HCT116 (cell line): ENCODE measurements around the gene PRKACA. TPM values are rescaled to one million over a fixed set of nuclear protein-coding genes. Genes with fewer than 3 reads are reported as not detected.

Experiments used
- ATAC-seq: fragments of 200-7000 bp; cut with Tn5 transposase; 2 replicates; pipeline ENCODE4 v1.9.1; 2020; ENCODE audit warnings: mild to moderate bottlenecking, moderate library complexity
- BruUV-seq: library from RNA; stranded (reverse); fragments of 400-500 nt; replicated peaks from 2 replicates; lab custom pipeline; 2021; lab: Mats Ljungman, UMichigan
- CTCF ChIA-PET: fragments of 300-600 bp; sonication (Branson Sonifier 250); formaldehyde crosslinking; loops from one replicate; lab custom pipeline; 2021; ENCODE audit warnings: antibody characterized with exemption; lab: Charles Lee
- POLR2A ChIA-PET: fragments of 300-600, 350-600 bp; sonication (Branson Sonifier 250); formaldehyde crosslinking; loops from one replicate; lab custom pipeline; 2021; ENCODE audit warnings: antibody characterized with exemption; lab: Charles Lee
- RAD21 ChIA-PET, 2 experiments: fragments of 300-600 bp; sonication (Branson Sonifier 250); formaldehyde crosslinking; loops; one replicate each; lab custom pipeline; 2023; ENCODE audit warnings: low total read pairs in 2 of 2; ENCODE audit not compliant: uncharacterized antibody in 2 of 2, unreplicated experiment in 2 of 2, low non-redundant PET in 1 of 2; lab: Charles Lee
- DNase-seq: peaks from one replicate; pipeline ENCODE4 v3.0.0-alpha.2; 2010; ENCODE audit warnings: low read depth, low spot score
- H2AFZ ChIP-seq: fragments of 200-600 bp; shearing (Covaris generic), sonication (generic); 2 replicates; pipeline ENCODE4 v1.6.1; 2017; ENCODE audit warnings: low read depth, mixed run types, mixed read lengths, antibody characterized with exemption, low read length; ENCODE audit not compliant: poor library complexity, severe bottlenecking
- H3K27ac ChIP-seq: 2 replicates; pipeline ENCODE4 v1.5.1; 2012; ENCODE audit warnings: low read depth, low read length
- H3K27me3 ChIP-seq: fragments of 200-600 bp; sonication (generic); 2 replicates; pipeline ENCODE4 v1.6.1; 2016; ENCODE audit warnings: mixed run types, low read length, mixed read lengths; ENCODE audit not compliant: insufficient read depth
- H3K36me3 ChIP-seq, 2 experiments: fragments of 200-500 bp in 1 of 2; fragments of 200-600 bp in 1 of 2; sonication (Bioruptor generic) in 1 of 2; sonication (generic) in 1 of 2; 2 replicates each; pipeline versions ENCODE4 v1.5.1 to v1.6.1; 2014 to 2016; ENCODE audit warnings: low read length in 2 of 2, inconsistent platforms in 1 of 2, mixed read lengths in 1 of 2, mixed run types in 1 of 2; ENCODE audit not compliant: insufficient read depth in 2 of 2, control insufficient read depth in 1 of 2
- H3K4me1 ChIP-seq, 2 experiments: fragments of 200-600 bp in 1 of 2; sonication (generic) in 1 of 2; 2 replicates each; pipeline versions ENCODE4 v1.5.1 to v1.6.1; 2012 to 2017; ENCODE audit warnings: low read length in 2 of 2, inconsistent platforms in 1 of 2, mild to moderate bottlenecking in 1 of 2, mixed read lengths in 1 of 2, mixed run types in 1 of 2, moderate library complexity in 1 of 2; ENCODE audit not compliant: insufficient read depth in 2 of 2, control insufficient read depth in 1 of 2
- H3K4me2 ChIP-seq: fragments of 200-600 bp; sonication (generic); 2 replicates; pipeline ENCODE4 v1.6.1; 2017; ENCODE audit warnings: mixed run types, low read length, mixed read lengths
- H3K4me3 ChIP-seq, 2 experiments: fragments of 200-600 bp in 1 of 2; sonication (generic) in 1 of 2; replicated peaks in 1 of 2; 2 replicates each; pipeline ENCODE4 v1.5.1; 2011 to 2016; ENCODE audit warnings: low read length in 2 of 2, control low read depth in 1 of 2, low read depth in 1 of 2, mild to moderate bottlenecking in 1 of 2, mixed read lengths in 1 of 2, mixed run types in 1 of 2
- H3K79me2 ChIP-seq: fragments of 200-600 bp; sonication (generic); 2 replicates; pipeline ENCODE4 v1.6.1; 2017; ENCODE audit warnings: mild to moderate bottlenecking, mixed run types, low read length, moderate library complexity, mixed read lengths; ENCODE audit not compliant: insufficient read depth
- H3K9ac ChIP-seq: fragments of 200-600 bp; sonication (generic); 2 replicates; pipeline ENCODE4 v1.6.1; 2016; ENCODE audit warnings: low read length, mixed read lengths
- H3K9me2 ChIP-seq: fragments of 200-600 bp; sonication (generic), shearing (Covaris generic); 2 replicates; pipeline ENCODE4 v1.6.1; 2017; ENCODE audit warnings: mixed run types, mild to moderate bottlenecking, moderate library complexity; ENCODE audit not compliant: insufficient read depth
- H3K9me3 ChIP-seq, 2 experiments: fragments of 200-500 bp in 1 of 2; fragments of 200-600 bp in 1 of 2; sonication (Bioruptor generic) in 1 of 2; sonication (generic) in 1 of 2; 2 replicates each; pipeline ENCODE4 v1.6.1; 2014 to 2017; ENCODE audit warnings: low read length in 2 of 2, mixed read lengths in 2 of 2, inconsistent platforms in 1 of 2, low read depth in 1 of 2, mild to moderate bottlenecking in 1 of 2, mixed run types in 1 of 2, moderate library complexity in 1 of 2; ENCODE audit not compliant: control insufficient read depth in 1 of 2, insufficient read depth in 1 of 2
- H4K20me1 ChIP-seq: fragments of 200-600 bp; sonication (generic), shearing (Covaris generic); 2 replicates; pipeline ENCODE4 v1.6.1; 2017; ENCODE audit warnings: mixed run types, mild to moderate bottlenecking, moderate library complexity; ENCODE audit not compliant: insufficient read depth
- CBX3 ChIP-seq: IDR thresholded peaks from 2 replicates; pipeline ENCODE4 v1.6.1; 2012; ENCODE audit warnings: low read depth
- EGR1 ChIP-seq: IDR thresholded peaks from 2 replicates; pipeline ENCODE4 v1.6.1; 2012; ENCODE audit warnings: low read depth
- RAD21 ChIP-seq: IDR thresholded peaks from 2 replicates; pipeline ENCODE4 v1.6.1; 2012; ENCODE audit warnings: low read depth, mild to moderate bottlenecking
- SP1 ChIP-seq: IDR thresholded peaks from 2 replicates; pipeline ENCODE4 v1.6.1; 2012; ENCODE audit warnings: low read depth
- intact Hi-C: fragments of 100-400 bp; cut with micrococcal nuclease; formaldehyde crosslinking; loops from 2 replicates; pipeline ENCODE4 v1.10.0; 2022
- total RNA-seq: library from RNA; stranded (reverse); gene quantifications from one replicate; pipeline ENCODE4 v1.2.1, GENCODE V29; 2021; ENCODE audit not compliant: unreplicated experiment
- TF ChIP-seq, protein P1 (sequence below): IDR thresholded peaks from 2 replicates; pipeline ENCODE4 v1.6.1; 2012
- TF ChIP-seq, protein P2 (sequence below): IDR thresholded peaks from 2 replicates; pipeline ENCODE4 v1.6.1; 2012; ENCODE audit warnings: low read depth
- TF ChIP-seq, protein P3 (sequence below): IDR thresholded peaks from 2 replicates; pipeline ENCODE4 v1.6.1; 2012

Gene PRKACA
- total RNA-seq, 1 experiment from 2014 or later, result 95.7 TPM

DNA sequence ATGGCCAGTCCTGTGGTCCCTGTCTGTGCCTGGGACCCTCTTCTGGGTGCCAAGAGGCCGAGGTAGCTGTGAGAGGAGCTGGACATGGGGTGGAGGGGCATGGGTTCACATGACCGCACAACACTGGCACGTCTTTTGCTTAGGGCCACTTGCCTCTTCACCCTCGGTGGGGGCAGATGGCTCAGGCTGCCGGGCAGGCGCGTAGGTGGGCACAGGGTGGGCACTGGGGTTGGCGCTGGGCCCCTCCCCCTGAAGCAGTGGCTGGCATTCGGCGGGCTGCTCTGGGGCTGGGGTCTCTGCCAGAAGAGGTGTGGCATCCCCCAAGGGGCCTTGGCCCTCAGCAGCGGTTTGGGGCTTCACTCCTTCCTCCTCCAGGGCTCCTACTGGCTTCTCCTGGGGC, 64.1 kb downstream of the PRKACA start:
- ChIA-PET CTCF (interaction anchor here (1.2 kb wide), 1 partner anchor 11 kb away, joined by 7 read pairs; no protein-coding TSS in a partner anchor), RAD21 (no interaction called here), POLR2A (no interaction called here)

More for the DNA sequence above, 64.1 kb downstream of the PRKACA start:
- BruUV-seq, result no TSS peak
- Histone ChIP-seq H3K27ac (no peak overlapping the region), H2AFZ (no peak overlapping the region), H3K4me2 (no peak overlapping the region), H3K4me1 (peaks cover 6 to 16% of the 10 kb centered on the region in 2 experiments), H3K9me2 (no peaks in the 10 kb centered on the region), H3K36me3 (peaks cover 0 to 6% of the 10 kb centered on the region in 2 experiments; a peak in 2 of 4 replicates), H3K27me3 (no peaks in the 10 kb centered on the region), H3K9me3 (no peaks in the 10 kb centered on the region), H3K9ac (no peak overlapping the region), H4K20me1 (no peaks in the 10 kb centered on the region), H3K79me2 (no peaks in the 10 kb centered on the region), H3K4me3 (no peak overlapping the region)
- intact Hi-C loops, result no loop called here
- TF ChIP-seq, protein P1, sequence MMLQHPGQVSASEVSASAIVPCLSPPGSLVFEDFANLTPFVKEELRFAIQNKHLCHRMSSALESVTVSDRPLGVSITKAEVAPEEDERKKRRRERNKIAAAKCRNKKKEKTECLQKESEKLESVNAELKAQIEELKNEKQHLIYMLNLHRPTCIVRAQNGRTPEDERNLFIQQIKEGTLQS, result no peak
- TF ChIP-seq, protein P2, sequence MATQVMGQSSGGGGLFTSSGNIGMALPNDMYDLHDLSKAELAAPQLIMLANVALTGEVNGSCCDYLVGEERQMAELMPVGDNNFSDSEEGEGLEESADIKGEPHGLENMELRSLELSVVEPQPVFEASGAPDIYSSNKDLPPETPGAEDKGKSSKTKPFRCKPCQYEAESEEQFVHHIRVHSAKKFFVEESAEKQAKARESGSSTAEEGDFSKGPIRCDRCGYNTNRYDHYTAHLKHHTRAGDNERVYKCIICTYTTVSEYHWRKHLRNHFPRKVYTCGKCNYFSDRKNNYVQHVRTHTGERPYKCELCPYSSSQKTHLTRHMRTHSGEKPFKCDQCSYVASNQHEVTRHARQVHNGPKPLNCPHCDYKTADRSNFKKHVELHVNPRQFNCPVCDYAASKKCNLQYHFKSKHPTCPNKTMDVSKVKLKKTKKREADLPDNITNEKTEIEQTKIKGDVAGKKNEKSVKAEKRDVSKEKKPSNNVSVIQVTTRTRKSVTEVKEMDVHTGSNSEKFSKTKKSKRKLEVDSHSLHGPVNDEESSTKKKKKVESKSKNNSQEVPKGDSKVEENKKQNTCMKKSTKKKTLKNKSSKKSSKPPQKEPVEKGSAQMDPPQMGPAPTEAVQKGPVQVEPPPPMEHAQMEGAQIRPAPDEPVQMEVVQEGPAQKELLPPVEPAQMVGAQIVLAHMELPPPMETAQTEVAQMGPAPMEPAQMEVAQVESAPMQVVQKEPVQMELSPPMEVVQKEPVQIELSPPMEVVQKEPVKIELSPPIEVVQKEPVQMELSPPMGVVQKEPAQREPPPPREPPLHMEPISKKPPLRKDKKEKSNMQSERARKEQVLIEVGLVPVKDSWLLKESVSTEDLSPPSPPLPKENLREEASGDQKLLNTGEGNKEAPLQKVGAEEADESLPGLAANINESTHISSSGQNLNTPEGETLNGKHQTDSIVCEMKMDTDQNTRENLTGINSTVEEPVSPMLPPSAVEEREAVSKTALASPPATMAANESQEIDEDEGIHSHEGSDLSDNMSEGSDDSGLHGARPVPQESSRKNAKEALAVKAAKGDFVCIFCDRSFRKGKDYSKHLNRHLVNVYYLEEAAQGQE, result no peak
- TF ChIP-seq RAD21 (no peak), SP1 (no peak), CBX3 (no peak), EGR1 (no peak)
- TF ChIP-seq, protein P3, sequence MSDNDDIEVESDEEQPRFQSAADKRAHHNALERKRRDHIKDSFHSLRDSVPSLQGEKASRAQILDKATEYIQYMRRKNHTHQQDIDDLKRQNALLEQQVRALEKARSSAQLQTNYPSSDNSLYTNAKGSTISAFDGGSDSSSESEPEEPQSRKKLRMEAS, result no peak
- ATAC-seq, result no peak
- DNase-seq, result no peak
